ENCODE measurements around the gene PDE4A.

DNA sequence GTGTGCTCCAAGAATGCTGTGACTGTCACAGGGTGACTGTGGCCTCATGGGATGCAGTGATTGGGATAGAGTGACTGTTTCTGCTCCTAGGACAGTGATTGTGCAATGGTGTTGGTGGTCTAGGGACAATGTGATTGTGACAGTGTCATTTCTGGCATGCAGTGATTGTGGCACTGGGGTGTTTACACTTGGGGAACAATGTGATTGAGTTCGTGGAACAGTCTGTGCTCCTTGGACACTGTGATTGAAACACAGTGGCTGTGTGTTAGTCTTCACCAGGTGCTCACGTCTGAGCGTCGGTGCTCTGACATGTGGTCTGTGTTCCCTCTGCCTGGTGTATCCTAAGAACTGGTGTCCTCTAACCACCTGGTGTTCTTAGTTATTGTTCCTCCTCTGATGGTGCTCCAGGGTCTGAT, 1.7 kb downstream of the PDE4A start:
- TF ChIP-seq, protein P1, sequence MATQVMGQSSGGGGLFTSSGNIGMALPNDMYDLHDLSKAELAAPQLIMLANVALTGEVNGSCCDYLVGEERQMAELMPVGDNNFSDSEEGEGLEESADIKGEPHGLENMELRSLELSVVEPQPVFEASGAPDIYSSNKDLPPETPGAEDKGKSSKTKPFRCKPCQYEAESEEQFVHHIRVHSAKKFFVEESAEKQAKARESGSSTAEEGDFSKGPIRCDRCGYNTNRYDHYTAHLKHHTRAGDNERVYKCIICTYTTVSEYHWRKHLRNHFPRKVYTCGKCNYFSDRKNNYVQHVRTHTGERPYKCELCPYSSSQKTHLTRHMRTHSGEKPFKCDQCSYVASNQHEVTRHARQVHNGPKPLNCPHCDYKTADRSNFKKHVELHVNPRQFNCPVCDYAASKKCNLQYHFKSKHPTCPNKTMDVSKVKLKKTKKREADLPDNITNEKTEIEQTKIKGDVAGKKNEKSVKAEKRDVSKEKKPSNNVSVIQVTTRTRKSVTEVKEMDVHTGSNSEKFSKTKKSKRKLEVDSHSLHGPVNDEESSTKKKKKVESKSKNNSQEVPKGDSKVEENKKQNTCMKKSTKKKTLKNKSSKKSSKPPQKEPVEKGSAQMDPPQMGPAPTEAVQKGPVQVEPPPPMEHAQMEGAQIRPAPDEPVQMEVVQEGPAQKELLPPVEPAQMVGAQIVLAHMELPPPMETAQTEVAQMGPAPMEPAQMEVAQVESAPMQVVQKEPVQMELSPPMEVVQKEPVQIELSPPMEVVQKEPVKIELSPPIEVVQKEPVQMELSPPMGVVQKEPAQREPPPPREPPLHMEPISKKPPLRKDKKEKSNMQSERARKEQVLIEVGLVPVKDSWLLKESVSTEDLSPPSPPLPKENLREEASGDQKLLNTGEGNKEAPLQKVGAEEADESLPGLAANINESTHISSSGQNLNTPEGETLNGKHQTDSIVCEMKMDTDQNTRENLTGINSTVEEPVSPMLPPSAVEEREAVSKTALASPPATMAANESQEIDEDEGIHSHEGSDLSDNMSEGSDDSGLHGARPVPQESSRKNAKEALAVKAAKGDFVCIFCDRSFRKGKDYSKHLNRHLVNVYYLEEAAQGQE (IDR thresholded peaks at IDR 0.05; ENCODE audit: unreplicated experiment), result no peak
- no peak for TF ChIP-seq EZH2 (IDR thresholded peaks at IDR 0.05; ENCODE audit: low read depth, unreplicated experiment)

Data from GM23338 (cell line).